Upper lobe of left lung (tissue), 6 donors: ENCODE measurements around the gene TRPM5. TPM values are rescaled to one million over a fixed set of nuclear protein-coding genes. Genes with fewer than 3 reads are reported as not detected.

ENCODE experiments used
- ATAC-seq, 2 donors: fragments of 200-7000 bp; cut with Tn5 transposase; one replicate each; pipeline ENCODE4 v1.9.1; 2022; ENCODE audit warnings: mild to moderate bottlenecking in 2 of 2, moderate library complexity in 2 of 2; ENCODE audit not compliant: low FRiP score in 2 of 2
- DNase-seq, 2 donors: peaks; one replicate each; pipeline ENCODE4 v3.0.0-alpha.2; 2019 to 2020
- H3K27ac ChIP-seq, 4 donors: fragments of 200-600 bp; sonication (generic); one replicate each; pipeline ENCODE4 v1.5.1; 2016 to 2019
- H3K27me3 ChIP-seq, 4 donors: fragments of 200-600 bp; sonication (generic); one replicate each; pipeline ENCODE4 v1.5.1; 2017 to 2019
- H3K36me3 ChIP-seq, 4 donors: fragments of 200-600 bp; sonication (generic); one replicate each; pipeline ENCODE4 v1.5.1; 2016 to 2019
- H3K4me1 ChIP-seq, 4 donors: fragments of 200-600 bp; sonication (generic); one replicate each; pipeline ENCODE4 v1.5.1; 2018 to 2019
- H3K4me3 ChIP-seq, 4 donors: fragments of 200-600 bp; sonication (generic); one replicate each; pipeline ENCODE4 v1.5.1; 2017 to 2019; ENCODE audit warnings: mild to moderate bottlenecking in 2 of 4, moderate library complexity in 1 of 4
- H3K9me3 ChIP-seq, 4 donors: fragments of 200-600 bp; sonication (generic); one replicate each; pipeline ENCODE4 v1.5.1; 2018 to 2019
- CTCF ChIP-seq, 6 experiments: fragments of 450-650 bp in 4 of 6; fragments of 200-600 bp in 2 of 6; sonication (generic) in 2 of 6; IDR thresholded peaks; one replicate each; pipeline ENCODE4 v1.5.1; 2016 to 2019; ENCODE audit warnings: antibody characterized with exemption in 6 of 6
- EP300 ChIP-seq, 4 donors: sonication (generic); formaldehyde crosslinking; IDR thresholded peaks; one replicate each; pipeline ENCODE4 v1.5.1; 2017; ENCODE audit warnings: antibody characterized with exemption in 4 of 4, control low read depth in 2 of 4
- POLR2A ChIP-seq, 4 donors: fragments of 450-650 bp; IDR thresholded peaks; one replicate each; pipeline ENCODE4 v1.5.1; 2016 to 2017; ENCODE audit warnings: antibody characterized with exemption in 4 of 4, mild to moderate bottlenecking in 2 of 4
- POLR2AphosphoS5 ChIP-seq, 2 donors: sonication (generic); formaldehyde crosslinking; IDR thresholded peaks; one replicate each; pipeline ENCODE4 v1.5.1; 2017; ENCODE audit warnings: antibody characterized with exemption in 2 of 2
- WGBS, 2 donors: methylation state at CpG; one replicate each; pipeline ENCODE4 v1.1.5; 2017 to 2018; 5-methylcytosine and 5-hydroxymethylcytosine counted together
- total RNA-seq, 6 donors: library from RNA; depleted of rRNA in 4 of 6; stranded (reverse); fragments of >200 nt in 4 of 6; gene quantifications; one replicate each; pipeline versions ENCODE4 v1.1.0 to v1.2.1, GENCODE V29; 2016 to 2021
- donor health status: DM: no; HTN: no; CAD: no; lungs with moderate emphysema.
- donor health status: DM: no; HTN: yes; CAD: no; lungs with severe emphysema.

Gene TRPM5
- total RNA-seq, 6 donors from 2014 or later: not detected

DNA sequence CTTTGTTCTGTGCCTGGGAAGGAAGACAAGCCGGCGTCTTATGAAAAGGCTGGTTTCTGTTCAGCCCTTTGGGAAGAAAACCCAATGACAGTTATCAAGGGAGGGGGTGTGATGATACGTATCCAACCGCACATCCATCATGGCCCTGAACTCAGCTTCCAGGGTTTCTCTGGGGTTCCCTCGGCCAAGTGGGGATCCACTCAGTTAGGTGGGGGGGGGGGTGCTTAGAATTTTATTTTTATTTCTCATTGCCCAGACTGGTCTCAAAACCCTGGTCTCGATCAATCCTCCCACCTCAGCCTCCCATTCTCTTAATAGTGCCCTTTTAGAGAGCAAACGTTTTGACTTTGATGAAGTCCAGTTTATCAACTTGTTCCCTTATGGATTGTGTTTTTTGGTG lies 26.2 kb upstream of the TRPM5 start:
- 87 to 88% methylated on average over 7 of the region's 7 CpGs for WGBS, 2 donors
- H3K4me1 ChIP-seq: peaks cover 0 to 27% (median 5%) of the 10 kb centered on the region in 4 donors
- no peak overlapping the region for H3K4me3 ChIP-seq
- no peaks in the 10 kb centered on the region for H3K9me3 ChIP-seq
- ATAC-seq (no peak), DNase-seq (no peak)
- TF ChIP-seq EP300 (IDR thresholded peaks at IDR 0.05) (no peak), POLR2A (IDR thresholded peaks at IDR 0.05) (no peak), POLR2AphosphoS5 (IDR thresholded peaks at IDR 0.05) (no peak), CTCF (IDR thresholded peaks at IDR 0.05) (no peak)
- H3K36me3 ChIP-seq: no peaks in the 10 kb centered on the region
- H3K27ac ChIP-seq: no peak overlapping the region
- H3K27me3 ChIP-seq: no peaks in the 10 kb centered on the region

GRCh38 chr11:2468363-2469235 lies 24.3 kb upstream of the TRPM5 start:
- Histone ChIP-seq H3K27ac (no peak overlapping the region), H3K9me3 (no peaks in the 10 kb centered on the region), H3K27me3 (no peaks in the 10 kb centered on the region), H3K36me3 (no peaks in the 10 kb centered on the region), H3K4me1 (peaks cover 0 to 24% (median 7%) of the 10 kb centered on the region in 4 donors), H3K4me3 (no peak overlapping the region)
- DNase-seq (no peak), ATAC-seq (no peak)
- 84% methylated on average over 19 to 21 of the region's 21 CpGs for WGBS, 2 donors
- TF ChIP-seq POLR2AphosphoS5 (IDR thresholded peaks at IDR 0.05): no peak
- no peak for TF ChIP-seq EP300 (IDR thresholded peaks at IDR 0.05)
- no peak for TF ChIP-seq CTCF (IDR thresholded peaks at IDR 0.05)
- TF ChIP-seq POLR2A (IDR thresholded peaks at IDR 0.05): no peak

DNA sequence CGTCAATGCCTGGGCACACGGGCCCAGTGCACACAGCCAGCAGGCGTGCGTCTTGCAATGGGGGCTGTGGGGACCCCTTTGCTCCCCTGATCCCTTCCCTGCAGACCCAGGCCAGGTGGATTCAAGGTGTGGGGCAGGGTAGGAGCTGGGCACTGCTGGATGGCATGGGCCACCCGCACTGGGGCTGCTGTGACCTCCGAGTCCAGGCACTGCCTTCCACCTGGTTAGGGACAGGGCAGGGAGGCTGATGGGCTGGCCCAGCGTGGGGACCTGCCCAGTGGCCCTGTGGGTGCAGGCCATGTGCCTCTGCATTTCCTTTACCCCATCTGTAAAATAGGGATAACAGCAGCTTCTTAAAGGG lies 23.4 kb upstream of the TRPM5 start:
- ATAC-seq (no peak), DNase-seq (peak in 1 of 2 donors; percentile 71)
- WGBS, 2 donors: 86% methylated on average over 7 of the region's 7 CpGs; no CpG with 5 or more reads in 1 of the 2 donors
- Histone ChIP-seq H3K27ac (no peak overlapping the region), H3K9me3 (no peaks in the 10 kb centered on the region), H3K36me3 (no peaks in the 10 kb centered on the region), H3K4me3 (no peak overlapping the region), H3K27me3 (no peaks in the 10 kb centered on the region), H3K4me1 (peaks cover 3 to 29% (median 10%) of the 10 kb centered on the region in 4 donors)
- no peak for TF ChIP-seq CTCF (IDR thresholded peaks at IDR 0.05)
- TF ChIP-seq POLR2A (IDR thresholded peaks at IDR 0.05): no peak
- no peak for TF ChIP-seq POLR2AphosphoS5 (IDR thresholded peaks at IDR 0.05)
- TF ChIP-seq EP300 (IDR thresholded peaks at IDR 0.05): no peak

- Histone ChIP-seq H3K4me1 (peaks cover 3 to 32% (median 13%) of the 10 kb centered on the region in 4 donors), H3K4me3 (no peak overlapping the region), H3K27ac (no peak overlapping the region), H3K9me3 (no peaks in the 10 kb centered on the region), H3K36me3 (no peaks in the 10 kb centered on the region), H3K27me3 (no peaks in the 10 kb centered on the region)
- ATAC-seq (peak in 1 of 2 donors; percentile 14), DNase-seq (peak; percentile 16 to 63)
- 76 to 97% methylated on average over 6 to 16 of the region's 16 CpGs for WGBS, 2 donors
- TF ChIP-seq POLR2AphosphoS5 (IDR thresholded peaks at IDR 0.05) (no peak), EP300 (IDR thresholded peaks at IDR 0.05) (no peak), CTCF (IDR thresholded peaks at IDR 0.05) (no peak), POLR2A (IDR thresholded peaks at IDR 0.05) (no peak)
Observed at GRCh38 chr11:2466869-2467694, 22.8 kb upstream of the TRPM5 start.
